ENCODE results near the gene FSHR.

- TF ChIP-seq EZH2 (IDR thresholded peaks at IDR 0.05) (no peak), CTCF (IDR thresholded peaks at IDR 0.05) (no peak)
These were observed 22.9 kb upstream of the FSHR start for GRCh38 chr2:49177194-49177593.
